Measurements from ENCODE around the gene SNPH. TPM values are rescaled to one million over a fixed set of nuclear protein-coding genes. Genes with fewer than 3 reads are reported as not detected.

The SNPH gene
- total and polyA plus RNA-seq, 4 donors = 0.04 to 0.50 (median 0.21) TPM

GRCh38 chr20:1252416-1252815 lies 13.7 kb upstream of the SNPH start:
- DNase-seq (ENCODE audit: low spot score) = no peak
- TF ChIP-seq CTCF (IDR thresholded peaks at IDR 0.05; ENCODE audit: low read depth, low read length, missing input control) = no peak
- no peak for TF ChIP-seq YY1 (IDR thresholded peaks at IDR 0.05)
- TF ChIP-seq MAX (IDR thresholded peaks at IDR 0.05) = no peak
- no peaks in the 10 kb centered on the region for H3K27me3 ChIP-seq (ENCODE audit: control insufficient read depth in 4 of 4, insufficient read depth in 4 of 4, low read length in 3 of 4)
- no peak overlapping the region for H3K9ac ChIP-seq (ENCODE audit: low read depth in 1 of 2, low read length in 2 of 2)
- no peak overlapping the region for H3K27ac ChIP-seq (ENCODE audit: low read depth in 1 of 2, low read length in 2 of 2)
- H3K4me3 ChIP-seq (ENCODE audit: low read depth in 1 of 3, low read length in 3 of 3) = no peak overlapping the region
- H3K4me1 ChIP-seq (ENCODE audit: control insufficient read depth in 4 of 4, insufficient read depth in 4 of 4, low read length in 3 of 4) = no peaks in the 10 kb centered on the region
- H3K36me3 ChIP-seq (ENCODE audit: control insufficient read depth in 4 of 4, insufficient read depth in 3 of 4, low read depth in 1 of 4, low read length in 3 of 4) = no peaks in the 10 kb centered on the region
- WGBS = 91% methylated on average over 3 of the region's 3 CpGs
- H3K9me3 ChIP-seq (ENCODE audit: control insufficient read depth in 4 of 4, low read length in 3 of 4) = peaks cover 0 to 3% (median 0%) of the 10 kb centered on the region in 4 donors

GRCh38 chr20:1254254-1254653 lies 11.8 kb upstream of the SNPH start:
- Histone ChIP-seq H3K36me3 (ENCODE audit: control insufficient read depth in 4 of 4, insufficient read depth in 3 of 4, low read depth in 1 of 4, low read length in 3 of 4) (no peaks in the 10 kb centered on the region), H3K4me3 (ENCODE audit: low read depth in 1 of 3, low read length in 3 of 3) (no peak overlapping the region), H3K4me1 (ENCODE audit: control insufficient read depth in 4 of 4, insufficient read depth in 4 of 4, low read length in 3 of 4) (no peaks in the 10 kb centered on the region), H3K9ac (ENCODE audit: low read depth in 1 of 2, low read length in 2 of 2) (no peak overlapping the region), H3K9me3 (ENCODE audit: control insufficient read depth in 4 of 4, low read length in 3 of 4) (peaks cover 0 to 3% (median 0%) of the 10 kb centered on the region in 4 donors), H3K27me3 (ENCODE audit: control insufficient read depth in 4 of 4, insufficient read depth in 4 of 4, low read length in 3 of 4) (no peaks in the 10 kb centered on the region), H3K27ac (ENCODE audit: low read depth in 1 of 2, low read length in 2 of 2) (no peak overlapping the region)
- 63% methylated on average over 2 of the region's 2 CpGs for WGBS
- DNase-seq (ENCODE audit: low spot score) = no peak
- TF ChIP-seq FOXA1 (IDR thresholded peaks at IDR 0.05) = no peak
- no peak for TF ChIP-seq FOXA2 (IDR thresholded peaks at IDR 0.05)
- no peak for TF ChIP-seq CTCF (IDR thresholded peaks at IDR 0.05; ENCODE audit: low read depth, low read length, missing input control)
- TF ChIP-seq TAF1 (conservative IDR thresholded peaks at IDR 0.05) = no peak
- TF ChIP-seq HNF4A (conservative IDR thresholded peaks at IDR 0.05) = no peak
- no peak for TF ChIP-seq ZBTB33 (IDR thresholded peaks at IDR 0.05)
- TF ChIP-seq ATF3 (IDR thresholded peaks at IDR 0.05) = no peak
- no peak for TF ChIP-seq HNF4G (IDR thresholded peaks at IDR 0.05)

GRCh38 chr20:1255675-1256074 lies 10.4 kb upstream of the SNPH start:
- DNase-seq (ENCODE audit: low spot score) = no peak
- Histone ChIP-seq H3K9ac (ENCODE audit: low read depth in 1 of 2, low read length in 2 of 2) (no peak overlapping the region), H3K36me3 (ENCODE audit: control insufficient read depth in 4 of 4, insufficient read depth in 3 of 4, low read depth in 1 of 4, low read length in 3 of 4) (no peaks in the 10 kb centered on the region), H3K4me1 (ENCODE audit: control insufficient read depth in 4 of 4, insufficient read depth in 4 of 4, low read length in 3 of 4) (no peaks in the 10 kb centered on the region), H3K4me3 (ENCODE audit: low read depth in 1 of 3, low read length in 3 of 3) (no peak overlapping the region), H3K9me3 (ENCODE audit: control insufficient read depth in 4 of 4, low read length in 3 of 4) (peaks cover 0 to 3% (median 0%) of the 10 kb centered on the region in 4 donors), H3K27me3 (ENCODE audit: control insufficient read depth in 4 of 4, insufficient read depth in 4 of 4, low read length in 3 of 4) (no peaks in the 10 kb centered on the region), H3K27ac (ENCODE audit: low read depth in 1 of 2, low read length in 2 of 2) (no peak overlapping the region)
- TF ChIP-seq FOXA1 (IDR thresholded peaks at IDR 0.05) = no peak
- TF ChIP-seq ZBTB33 (IDR thresholded peaks at IDR 0.05) = no peak
- TF ChIP-seq GABPA (IDR thresholded peaks at IDR 0.05 in 1 of 2, conservative IDR thresholded peaks at IDR 0.05 in 1 of 2) = no peak
- TF ChIP-seq YY1 (IDR thresholded peaks at IDR 0.05) = no peak
- TF ChIP-seq JUND (IDR thresholded peaks at IDR 0.05) = no peak
- no peak for TF ChIP-seq FOXA2 (IDR thresholded peaks at IDR 0.05)
- TF ChIP-seq RXRA (IDR thresholded peaks at IDR 0.05) = no peak
- 77% methylated on average over 2 of the region's 2 CpGs for WGBS

Measured in liver (tissue), 9 donors.